Putamen (tissue), 1 donor: ENCODE measurements around the gene LDB2.
"Not testable (repeated sequence)": the region's sequence is repeated elsewhere in the genome, so short reads cannot be mapped to it uniquely, and the experiment has no call there.

Experiments used
- DNase-seq: peaks from one replicate; pipeline ENCODE4 v3.0.0-alpha.2; 2016; ENCODE audit warnings: low spot score

The LDB2 gene

DNA sequence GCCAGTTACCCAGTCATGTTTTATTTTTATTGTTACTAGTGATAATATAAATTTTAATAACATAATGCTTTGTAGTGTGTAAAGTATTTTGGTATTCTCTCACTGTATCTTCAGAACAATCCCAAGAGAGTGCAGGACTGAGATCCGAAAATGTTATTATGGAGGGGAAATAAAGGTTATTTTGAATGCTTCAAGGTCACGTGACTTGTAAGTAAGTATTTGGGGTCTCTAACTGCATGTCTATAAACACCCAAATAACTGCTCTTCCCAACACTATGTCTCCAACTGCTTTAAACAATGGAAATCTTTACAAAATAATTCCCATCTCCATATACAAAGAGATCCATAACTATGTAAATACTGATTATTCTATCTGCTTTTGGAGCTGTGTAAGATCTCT is 302.2 kb downstream of the LDB2 start:
- DNase-seq, result no peak

DNA sequence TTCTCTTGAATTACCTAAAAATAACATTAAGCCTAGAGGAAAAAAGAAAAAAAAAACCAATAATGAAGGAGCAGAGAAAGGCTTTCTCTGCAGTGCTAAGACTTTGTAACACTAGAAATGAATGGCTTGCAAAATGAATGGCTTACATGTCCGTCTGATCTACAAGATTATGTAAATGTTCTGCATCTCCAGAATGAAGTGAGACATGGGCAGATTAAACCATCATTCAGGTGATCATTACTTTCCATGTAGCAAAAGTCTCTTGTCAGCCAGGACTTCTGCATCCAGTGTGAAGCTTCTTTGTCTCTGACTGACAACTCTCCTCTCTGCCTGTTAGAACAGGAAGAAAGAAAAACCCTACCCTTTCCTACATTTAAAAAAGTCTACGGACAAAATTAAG is 304.3 kb downstream of the LDB2 start:
- no peak for DNase-seq

DNA sequence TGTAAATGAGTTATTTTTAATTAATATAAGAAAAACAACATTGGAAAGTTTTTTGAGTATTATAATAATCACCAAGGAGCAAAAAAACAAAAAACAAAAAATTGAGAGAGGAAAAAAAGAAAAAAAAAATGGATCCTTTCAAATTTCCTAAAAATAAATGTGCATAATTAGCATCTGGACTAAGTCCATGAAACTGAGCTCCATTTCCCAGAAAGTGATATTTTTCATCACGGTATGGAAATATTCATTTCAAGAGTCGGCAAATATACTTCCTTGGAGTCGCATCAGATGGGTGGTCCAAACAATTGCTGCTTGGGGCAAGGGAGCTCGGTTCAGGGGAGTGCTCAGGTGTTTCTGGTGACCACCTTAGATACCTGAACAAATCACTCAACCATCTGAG is 305.1 kb downstream of the LDB2 start:
- DNase-seq, result no peak

DNA sequence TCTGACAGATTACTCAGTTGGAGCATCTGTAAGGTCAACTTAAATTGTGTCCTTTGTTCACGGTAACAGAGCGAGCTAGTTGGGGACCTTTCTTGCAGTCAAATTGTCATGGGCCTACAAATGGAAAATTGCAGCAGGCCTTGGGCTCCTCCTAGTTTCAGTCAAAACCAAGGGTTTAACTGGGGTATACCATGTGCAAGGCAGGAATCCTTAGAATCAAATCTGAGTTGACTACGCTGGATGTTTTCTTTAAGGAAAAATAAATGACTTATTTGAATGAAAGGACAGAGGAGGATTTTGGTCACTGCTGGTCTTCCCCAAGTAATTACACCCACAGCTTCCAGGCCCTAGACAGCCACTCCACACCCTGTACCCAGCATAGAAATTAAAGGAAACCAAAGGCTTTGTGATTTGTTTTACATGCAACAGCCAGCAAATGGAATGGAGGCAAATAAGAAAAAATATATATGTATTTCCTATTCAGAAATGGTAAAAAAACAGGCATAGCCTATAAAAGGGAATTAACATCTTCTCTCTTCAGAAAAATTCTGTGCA is 307.1 kb downstream of the LDB2 start:
- DNase-seq, result no peak

DNA sequence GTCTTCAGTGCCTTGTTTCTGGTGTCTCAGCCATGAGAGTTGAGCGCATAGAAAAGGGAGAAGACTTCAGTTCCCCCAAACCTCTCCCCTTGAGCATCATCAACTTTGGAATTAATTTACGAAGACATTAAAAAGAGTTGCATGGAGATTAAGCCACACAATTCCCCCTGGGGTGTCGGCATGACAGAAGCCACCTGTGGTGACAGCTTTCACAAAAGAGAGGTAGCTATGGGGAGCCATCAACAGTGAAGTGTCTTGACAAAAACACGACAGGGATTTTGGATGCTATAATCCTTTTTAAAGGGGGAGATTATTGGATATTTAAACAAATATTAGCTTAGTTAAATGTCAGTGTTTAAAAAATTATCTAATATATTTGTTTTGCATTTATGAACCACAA is 307.6 kb downstream of the LDB2 start:
- no peak for DNase-seq

DNA sequence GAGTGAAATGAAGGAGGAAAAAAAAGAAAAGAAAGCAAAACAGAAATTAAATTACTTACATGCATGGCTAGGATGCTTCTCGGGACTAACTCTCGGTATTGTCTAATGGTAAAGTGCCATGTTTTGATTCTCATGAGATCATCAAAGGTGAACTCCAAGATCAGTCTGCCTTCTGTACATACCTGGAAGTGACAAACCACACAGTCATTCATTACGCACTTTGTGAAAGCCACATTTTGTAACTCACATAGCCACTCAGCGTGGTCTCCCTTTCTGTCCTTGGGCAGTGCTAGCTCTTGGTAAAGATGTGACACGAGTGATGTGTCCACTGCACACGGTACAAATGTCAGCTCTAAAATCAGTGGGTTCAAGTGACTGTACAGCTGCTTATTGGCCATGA is 309.8 kb downstream of the LDB2 start:
- DNase-seq, result no peak

DNA sequence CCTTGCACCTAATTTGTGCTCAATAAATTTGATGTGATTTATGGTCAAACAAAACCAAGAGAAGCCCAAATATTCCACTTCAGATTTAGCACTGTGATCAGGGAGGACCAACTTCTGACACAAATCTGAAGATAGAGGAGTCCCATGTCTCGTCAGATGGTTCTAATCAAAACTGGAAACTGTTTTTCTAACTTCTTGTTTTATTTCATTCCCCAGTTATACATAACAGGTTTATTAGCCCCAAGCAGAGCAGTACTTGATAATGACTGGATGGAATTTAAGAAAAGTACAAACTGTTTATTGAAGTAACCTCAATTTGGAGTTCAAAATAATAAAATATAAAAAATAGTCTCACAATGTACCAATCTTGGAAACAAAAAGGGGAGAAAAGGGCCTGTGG is 310.3 kb downstream of the LDB2 start:
- no peak for DNase-seq

DNA sequence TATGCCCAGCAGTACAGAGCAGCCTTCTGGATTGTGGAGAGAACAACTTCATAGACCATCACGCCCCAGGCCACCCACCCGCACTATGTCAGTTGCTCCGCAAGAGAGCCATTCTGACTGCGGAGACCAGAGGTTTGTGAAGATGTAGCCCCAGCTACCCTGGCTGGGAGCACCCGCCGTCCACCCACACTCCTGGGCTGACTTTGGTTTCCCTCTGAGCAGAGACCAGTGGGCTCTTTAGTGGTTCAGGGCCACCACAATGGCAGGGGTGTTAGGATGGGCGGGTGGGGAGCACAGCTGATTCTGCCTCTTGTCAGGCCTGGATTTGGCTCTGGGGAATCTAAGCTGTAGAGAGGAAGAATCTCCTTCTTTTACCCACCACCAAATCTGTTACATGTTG is 313.4 kb downstream of the LDB2 start:
- DNase-seq, result no peak

DNA sequence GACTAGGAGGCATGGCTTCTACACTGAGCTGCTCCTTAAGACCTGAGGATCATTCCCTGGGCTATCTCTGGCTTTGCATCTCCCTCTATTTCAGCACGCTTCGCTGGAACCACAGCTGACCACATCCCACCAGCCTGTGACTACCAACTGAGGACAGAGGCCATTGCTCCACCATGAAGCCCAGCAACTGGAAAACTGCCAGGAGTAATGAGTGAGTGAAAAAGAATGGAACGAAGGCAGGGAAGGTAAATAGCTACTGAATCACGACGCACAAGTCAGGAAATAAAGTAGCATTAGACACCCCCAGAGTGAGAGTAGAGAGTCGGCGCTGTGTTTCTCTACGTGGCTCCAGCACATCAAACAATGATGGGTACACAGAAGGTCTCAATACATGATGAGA is 314.7 kb downstream of the LDB2 start:
- DNase-seq, result no peak

DNA sequence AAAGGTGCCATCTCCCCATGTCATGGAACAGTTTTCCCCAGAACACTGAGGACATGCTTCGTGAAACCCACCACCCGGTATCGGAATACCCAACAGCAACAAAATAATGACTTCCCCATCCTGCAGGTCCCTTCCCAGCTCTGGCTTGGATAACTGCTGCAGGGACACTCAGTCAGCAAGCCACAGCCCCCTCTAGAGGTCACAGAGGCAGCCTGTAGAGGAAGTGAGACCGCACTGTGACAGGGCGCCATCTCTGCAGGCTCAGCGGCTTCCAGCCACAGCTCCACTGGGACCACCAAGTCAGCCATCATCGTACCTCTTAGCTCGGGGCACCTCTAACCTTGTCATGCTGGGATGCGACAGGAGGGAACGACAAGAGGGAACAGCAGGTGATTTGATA is 315.9 kb downstream of the LDB2 start:
- DNase-seq, result no peak

DNA sequence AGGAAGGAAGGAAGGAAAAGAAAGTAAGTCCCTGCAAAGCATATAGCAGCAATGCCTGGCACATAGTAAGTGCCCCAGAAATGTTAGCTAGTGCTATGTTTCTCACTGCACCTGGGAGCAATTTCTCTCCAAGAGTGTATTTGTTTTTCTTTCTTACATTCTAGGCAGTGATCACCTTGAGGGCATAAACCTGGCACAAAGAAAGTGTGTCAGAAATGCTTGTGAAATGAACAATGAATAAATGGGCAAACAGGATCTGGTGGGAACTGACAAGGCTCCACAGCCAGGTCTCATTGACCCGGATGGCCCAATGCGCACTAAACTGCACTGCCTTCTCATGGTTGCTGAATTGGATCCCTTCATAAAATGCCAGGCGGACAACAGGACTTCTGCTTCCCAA is 316.4 kb downstream of the LDB2 start:
- no peak for DNase-seq

DNA sequence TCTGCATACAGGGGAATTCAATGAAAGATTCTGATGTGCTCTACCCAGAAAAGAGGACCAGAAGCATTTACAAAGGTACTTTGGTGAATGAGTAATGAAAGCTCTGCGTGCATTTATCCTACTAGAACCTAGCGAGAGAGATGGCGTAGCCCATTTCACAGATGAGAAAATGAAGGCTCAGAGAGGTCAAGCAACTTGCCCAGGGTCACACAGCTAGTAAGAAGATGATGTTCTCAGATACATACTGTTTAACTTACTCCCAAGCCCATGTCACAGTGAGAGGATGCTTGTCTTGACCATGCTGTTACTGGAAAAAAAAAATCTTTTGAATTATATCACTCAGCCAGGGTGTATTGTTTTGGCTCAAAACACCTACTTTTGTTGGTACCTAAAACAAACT is 317.3 kb downstream of the LDB2 start:
- DNase-seq, result no peak

DNA sequence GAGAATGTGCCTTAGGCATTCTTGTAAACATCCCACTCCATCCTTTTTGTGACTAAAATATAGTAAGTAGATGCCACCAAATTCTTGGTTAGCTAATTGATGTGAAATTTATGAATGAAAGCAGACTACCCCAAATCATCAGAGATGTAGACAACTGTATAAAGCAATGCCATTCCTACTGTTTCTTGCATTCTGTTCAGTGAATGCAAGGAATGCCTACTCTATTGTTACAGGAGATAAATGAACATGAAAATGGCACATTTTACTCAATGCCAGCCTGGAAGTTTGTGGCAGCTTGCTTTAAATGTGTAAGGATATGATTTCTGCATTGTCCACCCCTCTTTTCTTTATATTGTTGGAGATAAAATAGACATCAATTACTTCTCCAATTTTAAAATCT is 317.9 kb downstream of the LDB2 start:
- DNase-seq, result no peak

DNA sequence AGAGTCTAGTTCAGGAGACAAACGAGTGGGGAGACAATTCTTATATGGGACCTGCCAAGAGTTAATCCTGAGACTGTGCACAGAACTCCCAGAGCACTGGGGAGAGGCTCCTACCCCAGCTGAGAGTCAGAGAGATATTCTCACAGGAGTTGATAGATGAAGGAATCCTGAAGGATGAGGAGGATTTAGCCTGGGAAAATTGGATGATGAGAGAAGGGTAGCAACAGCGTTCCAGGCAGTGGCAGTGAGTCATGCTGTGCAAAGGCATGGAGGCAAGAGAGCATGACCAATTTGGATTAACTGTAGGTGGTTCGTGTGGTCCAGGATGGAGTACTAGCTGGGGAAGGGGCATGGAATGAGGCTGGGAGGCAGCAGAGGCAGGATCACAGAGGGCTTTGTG is 318.6 kb downstream of the LDB2 start:
- DNase-seq, result no peak

DNA sequence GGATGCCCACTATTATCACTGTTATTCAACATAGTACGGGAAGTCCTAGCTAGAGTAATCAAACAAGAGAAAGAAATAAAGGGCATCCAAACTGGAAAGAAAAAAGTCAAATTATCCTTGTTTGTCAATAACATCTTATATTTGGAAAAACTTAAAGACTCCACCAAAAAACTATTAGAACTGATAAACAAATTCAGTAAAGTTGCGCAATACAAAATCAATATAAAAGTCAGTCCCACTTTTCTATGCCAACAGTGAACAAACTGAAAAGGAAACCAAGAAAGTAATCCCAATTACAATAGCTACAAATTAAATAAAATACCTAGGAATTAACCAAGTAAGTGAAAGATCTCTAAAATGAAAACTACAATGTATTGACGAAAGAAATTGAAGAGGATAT is 321.3 kb downstream of the LDB2 start:
- no peak for DNase-seq

DNA sequence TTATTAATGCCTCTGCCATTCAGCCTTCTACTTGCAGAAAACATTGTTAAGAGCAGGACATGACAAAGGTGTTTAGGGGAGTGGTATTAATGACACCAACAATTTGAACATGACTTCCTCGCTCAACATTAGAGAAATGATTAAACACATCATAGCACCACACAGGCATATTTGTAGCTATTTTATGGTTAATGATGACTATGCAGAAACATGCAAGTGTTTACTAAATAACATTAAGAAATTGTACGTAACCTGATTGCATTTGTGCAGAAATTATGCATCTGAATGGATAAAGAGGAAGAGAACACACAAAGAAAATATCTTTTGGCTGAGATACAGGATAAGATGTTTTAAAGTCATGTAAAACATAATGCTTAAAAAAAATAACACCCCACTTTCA is 323.5 kb downstream of the LDB2 start:
- DNase-seq, result no peak

DNA sequence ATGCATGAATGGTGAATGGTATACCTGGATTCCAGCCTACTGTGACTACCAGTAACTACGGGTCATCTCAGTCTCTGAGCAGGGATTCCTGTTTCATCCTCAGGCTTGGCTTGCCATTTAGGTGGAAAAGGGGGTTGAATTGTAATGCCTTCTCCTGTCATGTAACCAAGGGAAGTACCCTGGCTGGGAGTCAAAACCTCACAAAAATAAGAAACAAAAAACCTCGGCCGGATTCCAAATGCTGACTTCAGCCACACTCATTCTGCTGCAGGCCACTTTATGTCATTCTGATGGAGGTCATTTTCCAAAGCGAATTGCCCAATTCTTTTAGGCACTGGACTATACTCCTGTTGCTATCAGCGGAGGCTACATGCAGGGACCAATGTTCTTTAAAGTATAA is 324.7 kb downstream of the LDB2 start:
- DNase-seq, result no peak

DNA sequence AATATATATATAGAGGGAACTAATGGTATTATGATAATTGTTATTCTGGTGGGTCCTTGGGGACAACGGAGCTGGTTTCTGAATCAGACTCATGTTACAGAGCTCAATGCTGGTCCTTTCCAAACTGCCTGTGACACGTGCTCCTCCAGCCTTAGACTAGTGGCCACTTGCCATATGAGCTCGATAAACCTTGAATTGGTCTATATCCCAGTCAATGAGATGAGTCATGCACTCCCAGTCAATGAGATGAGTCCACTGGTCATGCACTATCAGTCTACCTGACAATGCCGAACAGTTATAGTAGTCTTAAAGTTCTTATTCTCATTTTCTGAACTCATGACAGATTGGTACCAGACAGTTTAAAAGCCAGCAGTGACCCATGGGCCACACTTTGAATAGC is 325.2 kb downstream of the LDB2 start:
- DNase-seq, result no peak

DNA sequence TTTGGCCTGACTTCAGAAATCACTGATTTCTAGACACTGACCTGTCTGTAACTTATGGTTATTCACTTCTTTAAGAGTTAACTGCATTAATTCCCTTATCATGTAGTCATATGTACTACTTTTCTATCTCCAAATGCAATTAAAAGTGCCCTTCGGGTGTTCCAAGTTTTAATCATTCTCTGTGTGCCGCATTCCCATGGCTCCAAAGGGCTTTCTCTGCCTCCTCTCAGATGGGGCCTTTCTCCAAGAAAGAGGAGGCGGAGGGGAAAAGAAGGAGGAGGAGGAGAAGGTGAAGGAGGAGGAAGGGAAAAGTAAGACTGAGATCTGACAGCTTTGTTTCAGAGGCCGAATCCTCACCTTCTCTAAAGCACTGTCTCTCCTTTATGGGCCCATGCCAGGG is 325.8 kb downstream of the LDB2 start:
- DNase-seq, result no peak

DNA sequence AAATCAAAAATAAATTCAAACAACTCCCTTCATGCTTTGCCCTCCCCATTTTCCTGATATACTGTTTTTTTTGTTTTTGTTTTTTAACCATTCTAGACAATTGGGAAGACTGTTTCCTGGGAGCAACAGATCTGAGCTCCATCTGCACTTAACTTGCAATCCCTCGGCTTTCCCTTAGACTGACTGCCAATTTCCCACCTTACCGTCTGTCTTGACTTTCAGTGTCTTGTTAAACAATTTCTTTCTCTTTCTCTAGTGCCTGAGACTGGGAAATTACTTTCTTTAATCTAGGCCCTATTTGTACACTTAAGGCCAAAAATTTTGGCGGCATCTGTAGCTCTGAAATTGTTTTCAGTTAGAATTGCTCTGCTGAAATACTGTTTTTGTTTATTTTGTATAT is 326.3 kb downstream of the LDB2 start:
- DNase-seq, result no peak

DNA sequence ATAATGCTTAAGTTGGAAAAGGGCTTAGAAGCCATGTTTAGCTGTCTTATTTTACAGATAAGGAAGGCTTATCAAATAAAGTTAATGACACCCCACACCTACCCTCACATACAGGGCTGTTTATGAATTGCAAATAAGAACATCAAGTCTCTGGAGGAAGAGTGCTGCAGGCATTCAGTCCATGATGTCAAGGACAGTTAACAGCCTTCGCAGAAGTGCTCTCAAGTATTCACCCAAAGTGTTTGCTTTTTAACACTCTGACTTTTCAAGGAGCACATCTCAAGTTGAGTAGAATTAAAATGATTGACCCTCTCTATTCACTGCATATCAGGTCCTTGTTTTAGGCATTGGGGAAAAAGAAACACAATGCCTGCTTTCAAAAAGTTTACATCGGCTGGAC is 328.7 kb downstream of the LDB2 start:
- DNase-seq, result no peak

DNA sequence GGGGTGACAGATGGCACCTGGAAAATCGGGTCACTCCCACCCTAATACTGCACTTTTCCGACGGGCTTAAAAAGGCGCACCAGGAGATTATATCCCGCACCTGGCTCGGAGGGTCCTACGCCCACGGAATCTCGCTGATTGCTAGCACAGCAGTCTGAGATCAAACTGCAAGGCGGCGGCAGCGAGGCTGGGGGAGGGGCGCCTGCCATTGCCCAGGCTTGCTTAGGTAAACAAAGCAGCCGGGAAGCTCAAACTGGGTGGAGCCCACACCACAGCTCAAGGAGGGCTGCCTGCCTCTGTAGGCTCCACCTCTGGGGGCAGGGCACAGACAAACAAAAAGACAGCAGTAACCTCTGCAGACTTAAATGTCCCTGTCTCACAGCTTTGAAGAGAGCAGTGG is 341.1 kb downstream of the LDB2 start:
- DNase-seq, result not testable (repeated sequence)

DNA sequence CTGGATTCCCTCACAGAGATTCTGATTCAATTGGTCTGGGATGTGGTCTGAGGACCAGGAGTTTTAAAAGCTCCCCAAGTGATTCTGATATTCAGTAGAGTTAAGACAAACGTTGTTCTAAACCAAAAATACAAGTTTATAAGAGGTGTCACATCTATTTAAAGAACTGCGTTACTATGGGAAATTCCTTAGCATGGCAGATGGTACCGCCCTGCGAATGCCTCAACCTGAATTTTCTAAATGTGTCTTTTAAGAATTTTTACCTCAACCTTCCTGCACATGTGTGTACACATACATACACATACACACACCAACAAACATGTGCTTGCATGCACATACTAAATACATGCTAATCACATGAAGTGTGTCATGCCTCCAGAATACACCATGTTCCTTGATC is 343.3 kb downstream of the LDB2 start:
- no peak for DNase-seq

DNA sequence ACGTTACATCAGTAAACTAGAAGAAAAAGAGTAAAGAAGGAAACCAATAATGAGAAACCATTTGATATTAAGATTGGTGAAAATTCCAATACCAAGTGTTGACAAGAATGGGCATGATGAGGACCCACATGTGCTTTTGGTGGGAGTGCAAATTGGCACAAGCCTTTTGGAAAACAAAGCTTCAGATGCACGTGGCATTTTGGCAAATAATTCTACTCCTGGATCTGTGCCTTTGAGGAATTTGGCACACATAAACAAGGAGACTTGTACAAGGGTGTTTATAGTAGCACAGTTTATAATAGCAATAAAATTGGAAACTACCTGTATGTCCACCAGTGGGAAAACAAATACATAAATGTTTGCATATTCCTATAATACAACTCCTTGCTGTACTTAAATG is 347.9 kb downstream of the LDB2 start:
- DNase-seq, result no peak

DNA sequence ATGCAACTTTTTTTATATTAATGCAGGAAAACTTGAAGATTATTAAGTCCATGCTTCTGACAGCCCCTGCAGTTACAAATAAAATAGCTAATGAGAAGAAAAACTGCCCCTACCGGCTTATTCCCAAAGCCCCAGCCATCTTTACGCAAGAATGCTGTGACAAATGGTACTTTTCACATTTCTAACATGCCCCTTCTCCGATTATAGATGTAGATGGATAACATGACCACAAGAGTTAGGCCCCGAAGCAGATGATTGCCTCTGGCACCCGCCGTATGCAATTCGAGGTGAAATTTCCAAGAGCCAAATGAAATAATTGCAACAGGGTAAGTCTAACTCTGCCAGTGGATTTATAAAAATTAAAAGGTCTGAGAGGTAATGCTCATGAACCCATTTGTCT is 352.8 kb downstream of the LDB2 start:
- no peak for DNase-seq
